Panc1 (cell line): ENCODE data around the gene CD300LG. TPM values are rescaled to one million over a fixed set of nuclear protein-coding genes. Genes with fewer than 3 reads are reported as not detected.

ENCODE experiments used
- ATAC-seq: fragments of 200-7000 bp; cut with Tn5 transposase; 2 replicates; pipeline ENCODE4 v1.9.1; 2020; ENCODE audit warnings: mild to moderate bottlenecking, moderate library complexity
- BruUV-seq: library from RNA; stranded (reverse); fragments of 400-500 nt; replicated peaks from 2 replicates; lab custom pipeline; 2021; lab: Mats Ljungman, UMichigan
- CTCF ChIA-PET: fragments of 300-600 bp; sonication (Branson Sonifier 250); formaldehyde crosslinking; loops from one replicate; lab custom pipeline; 2022; ENCODE audit warnings: antibody characterized with exemption; lab: Charles Lee
- POLR2A ChIA-PET: fragments of 300-600 bp; sonication (Branson Sonifier 250); formaldehyde crosslinking; loops from one replicate; lab custom pipeline; 2022; ENCODE audit warnings: antibody characterized with exemption; lab: Charles Lee
- DNase-seq: peaks from one replicate; pipeline ENCODE4 v3.0.0-alpha.2; 2010; ENCODE audit warnings: low read depth, low spot score
- H3K27ac ChIP-seq: 2 replicates; pipeline ENCODE4 v1.5.1; 2011; ENCODE audit warnings: mild to moderate bottlenecking, low read length, inconsistent platforms
- H3K27me3 ChIP-seq: fragments of 200-500 bp; sonication (Bioruptor generic); 2 replicates; pipeline ENCODE4 v1.6.0; 2014; ENCODE audit warnings: low read length, inconsistent platforms; ENCODE audit not compliant: control insufficient read depth, insufficient read depth
- H3K36me3 ChIP-seq: fragments of 200-500 bp; sonication (Bioruptor generic); 2 replicates; pipeline ENCODE4 v1.5.1; 2014; ENCODE audit warnings: inconsistent platforms, mild to moderate bottlenecking, low read length, moderate library complexity; ENCODE audit not compliant: control insufficient read depth, insufficient read depth
- H3K4me1 ChIP-seq: 2 replicates; pipeline ENCODE4 v1.5.1; 2011; ENCODE audit warnings: inconsistent platforms, mild to moderate bottlenecking, low read length, moderate library complexity; ENCODE audit not compliant: control insufficient read depth, insufficient read depth
- H3K4me3 ChIP-seq, 2 experiments: 2 replicates each; pipeline ENCODE4 v1.5.1; 2011 to 2012; ENCODE audit warnings: low read depth in 2 of 2, low read length in 2 of 2, mild to moderate bottlenecking in 2 of 2, inconsistent platforms in 1 of 2, moderate library complexity in 1 of 2
- H3K9me3 ChIP-seq: fragments of 200-500 bp; sonication (Bioruptor generic); 2 replicates; pipeline ENCODE4 v1.5.1; 2014; ENCODE audit warnings: low read depth, mild to moderate bottlenecking, inconsistent platforms, low read length, moderate library complexity; ENCODE audit not compliant: control insufficient read depth, insufficient read depth
- CTCF ChIP-seq: fragments of 450-650 bp; IDR thresholded peaks from 2 replicates; pipeline ENCODE4 v1.5.1; 2017; ENCODE audit warnings: mild to moderate bottlenecking
- POLR2AphosphoS5 ChIP-seq: IDR thresholded peaks from 2 replicates; pipeline ENCODE4 v1.6.1; 2012; ENCODE audit warnings: mild to moderate bottlenecking, low read depth, low read length, moderate library complexity
- REST ChIP-seq, 2 experiments: IDR thresholded peaks; 2 replicates each; pipeline ENCODE4 v1.6.1; 2011 to 2012; ENCODE audit warnings: low read depth in 2 of 2, control low read depth in 1 of 2, low read length in 1 of 2, mild to moderate bottlenecking in 1 of 2, moderate library complexity in 1 of 2; ENCODE audit not compliant: insufficient read depth in 1 of 2
- SIN3A ChIP-seq: IDR thresholded peaks from 2 replicates; pipeline ENCODE4 v1.6.1; 2012; ENCODE audit warnings: low read depth, mild to moderate bottlenecking, low read length, moderate library complexity, borderline replicate concordance; ENCODE audit not compliant: insufficient read depth
- TCF7L2 ChIP-seq: IDR thresholded peaks from 2 replicates; pipeline ENCODE4 v1.6.1; 2011; ENCODE audit warnings: mild to moderate bottlenecking, low read depth, low read length, inconsistent platforms
- in situ Hi-C: cut with HindIII; loops from 2 replicates; pipeline ENCODE4 v1.10.0; 2016; ENCODE audit warnings: low sequenced_read_pairs, low pct_unique_long_range_greater_than_20kb
- intact Hi-C: fragments of 100-400 bp; cut with micrococcal nuclease; formaldehyde crosslinking; loops from one replicate; pipeline ENCODE4 v1.10.0; 2022; ENCODE audit not compliant: unreplicated experiment
- total RNA-seq: library from RNA; stranded (reverse); gene quantifications from one replicate; pipeline ENCODE4 v1.2.1, GENCODE V29; 2021; ENCODE audit not compliant: unreplicated experiment

CD300LG gene
- total RNA-seq, 1 experiment from 2014 or later = not detected

GRCh38 chr17:43822570-43823190 lies 24.3 kb upstream of the CD300LG start:
- intact Hi-C loops = no loop called here
- H3K4me1 ChIP-seq = no peaks in the 10 kb centered on the region
- no peak for DNase-seq
- no peaks in the 10 kb centered on the region for H3K9me3 ChIP-seq
- no peak overlapping the region for H3K4me3 ChIP-seq
- POLR2A ChIA-PET = no interaction called here
- in situ Hi-C loops = no loop called here
- no peak overlapping the region for H3K27ac ChIP-seq
- no peaks in the 10 kb centered on the region for H3K27me3 ChIP-seq
- no peaks in the 10 kb centered on the region for H3K36me3 ChIP-seq
- TF ChIP-seq CTCF = no peak
- no peak for TF ChIP-seq REST (IDR thresholded peaks at IDR 0.05; ENCODE audit: insufficient read depth in 1 of 2, low read depth in 2 of 2, low read length in 1 of 2)
- TF ChIP-seq TCF7L2 = no peak
- TF ChIP-seq POLR2AphosphoS5 = no peak
- no peak for TF ChIP-seq SIN3A
- BruUV-seq = no TSS peak
- no peak for ATAC-seq
- CTCF ChIA-PET = no interaction called here

GRCh38 chr17:43823350-43824084 lies 23.5 kb upstream of the CD300LG start:
- Histone ChIP-seq H3K27ac (no peak overlapping the region), H3K36me3 (no peaks in the 10 kb centered on the region), H3K4me1 (no peaks in the 10 kb centered on the region), H3K27me3 (no peaks in the 10 kb centered on the region), H3K4me3 (no peak overlapping the region), H3K9me3 (no peaks in the 10 kb centered on the region)
- ChIA-PET POLR2A (no interaction called here), CTCF (no interaction called here)
- TF ChIP-seq SIN3A (no peak), TCF7L2 (no peak), REST (IDR thresholded peaks at IDR 0.05; ENCODE audit: insufficient read depth in 1 of 2, low read depth in 2 of 2, low read length in 1 of 2) (no peak), CTCF (no peak), POLR2AphosphoS5 (no peak)
- ATAC-seq (no peak), DNase-seq (no peak)
- intact Hi-C loops = no loop called here
- in situ Hi-C loops = no loop called here
- BruUV-seq = no TSS peak
